ENCODE measurements around the gene RPL38.

The RPL38 gene

GRCh38 chr17:74228306-74228978, 25.0 kb downstream of the RPL38 start:
- DNase-seq: no peak

GRCh38 chr17:74230896-74231295, 27.4 kb downstream of the RPL38 start:
- no peak for DNase-seq

GRCh38 chr17:74231928-74232907, 28.7 kb downstream of the RPL38 start:
- DNase-seq: no peak

- no peak for DNase-seq
These were observed 30.5 kb downstream of the RPL38 start for GRCh38 chr17:74233937-74234336.

- DNase-seq: no peak
These were observed 31.0 kb downstream of the RPL38 start for GRCh38 chr17:74234486-74234885.

- DNase-seq: no peak
These were observed 31.6 kb downstream of the RPL38 start for GRCh38 chr17:74235040-74235581.

GRCh38 chr17:74235911-74236371, 32.5 kb downstream of the RPL38 start:
- DNase-seq: no peak

GRCh38 chr17:74237321-74237720, 33.8 kb downstream of the RPL38 start:
- no peak for DNase-seq

- DNase-seq: no peak
These were observed 35.7 kb downstream of the RPL38 start for GRCh38 chr17:74239172-74239571.

GRCh38 chr17:74240618-74241205, 37.2 kb downstream of the RPL38 start:
- no peak for DNase-seq

GRCh38 chr17:74241431-74241830, 38.0 kb downstream of the RPL38 start:
- DNase-seq: no peak

GRCh38 chr17:74241847-74242246, 38.4 kb downstream of the RPL38 start:
- no peak for DNase-seq

GRCh38 chr17:74243013-74243755, 39.7 kb downstream of the RPL38 start:
- no peak for DNase-seq

GRCh38 chr17:74244128-74244527, 40.6 kb downstream of the RPL38 start:
- DNase-seq: no peak

- no peak for DNase-seq
These were observed 41.1 kb downstream of the RPL38 start for GRCh38 chr17:74244548-74244947.

GRCh38 chr17:74245145-74245831, 41.8 kb downstream of the RPL38 start:
- DNase-seq: no peak

GRCh38 chr17:74245871-74246270, 42.4 kb downstream of the RPL38 start:
- no peak for DNase-seq

GRCh38 chr17:74249590-74250270, 46.3 kb downstream of the RPL38 start:
- DNase-seq: no peak

- DNase-seq: no peak
These were observed 47.0 kb downstream of the RPL38 start for GRCh38 chr17:74250324-74250995.

- DNase-seq: no peak
These were observed 47.6 kb downstream of the RPL38 start for GRCh38 chr17:74251051-74251450.

GRCh38 chr17:74251569-74251968, 48.1 kb downstream of the RPL38 start:
- no peak for DNase-seq
